Measurements from ENCODE around the gene NRDC.
"Not testable (repeated sequence)": the region's sequence is repeated elsewhere in the genome, so short reads cannot be mapped to it uniquely, and the experiment has no call there.

Gene NRDC

DNA sequence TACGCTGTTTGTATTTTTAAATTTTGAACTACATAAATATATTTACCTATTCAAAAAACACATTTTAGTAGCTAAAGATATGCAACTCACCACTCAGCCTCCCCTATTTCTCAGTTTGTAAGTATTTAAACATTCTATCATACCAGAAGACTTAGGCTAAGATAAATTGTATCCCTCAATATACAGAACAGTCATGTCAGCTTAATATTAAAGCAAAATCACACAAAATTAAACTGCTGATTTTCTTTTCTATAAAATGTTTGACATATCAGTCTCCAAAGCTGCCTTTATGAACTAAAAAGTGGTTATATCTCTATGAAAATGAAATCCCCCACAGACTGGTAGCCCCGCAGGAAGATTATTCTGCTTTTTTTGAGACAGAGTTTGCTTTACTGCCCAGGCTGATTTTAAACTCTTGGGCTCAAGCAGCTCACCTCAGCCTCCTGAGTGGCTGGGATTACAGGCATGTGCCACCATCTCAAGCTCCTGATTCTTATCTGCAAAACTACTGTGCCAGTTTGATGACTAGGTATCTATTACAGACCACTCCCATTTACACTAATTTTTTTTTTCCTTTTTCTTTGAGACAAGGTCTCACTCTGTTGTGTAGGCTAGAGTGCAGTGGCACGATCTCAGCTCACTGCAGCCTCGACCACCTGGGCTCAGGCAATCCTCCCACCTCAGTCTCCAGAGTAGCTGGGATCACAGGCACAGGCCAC is 37.6 kb downstream of the NRDC start:
- DNase-seq: no peak

DNA sequence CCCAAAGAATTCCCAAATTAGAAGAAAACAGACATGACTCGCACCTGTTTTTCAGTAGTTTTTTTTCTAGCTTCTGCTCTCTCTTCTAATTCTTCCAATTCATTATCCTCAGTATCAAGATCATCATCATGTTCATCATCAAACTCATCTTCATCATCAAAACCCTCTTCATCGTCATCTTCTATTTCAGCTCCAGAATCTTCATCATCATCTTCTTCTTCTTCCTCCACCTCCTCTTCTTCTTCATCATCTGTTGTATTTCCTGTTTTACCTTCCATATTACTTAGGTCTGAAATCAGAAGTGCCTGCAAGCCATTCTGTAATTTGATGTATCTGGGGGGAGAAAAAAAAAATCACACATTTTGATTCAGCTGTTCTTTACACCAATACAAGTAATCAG is 38.3 kb downstream of the NRDC start:
- no peak for DNase-seq

DNA sequence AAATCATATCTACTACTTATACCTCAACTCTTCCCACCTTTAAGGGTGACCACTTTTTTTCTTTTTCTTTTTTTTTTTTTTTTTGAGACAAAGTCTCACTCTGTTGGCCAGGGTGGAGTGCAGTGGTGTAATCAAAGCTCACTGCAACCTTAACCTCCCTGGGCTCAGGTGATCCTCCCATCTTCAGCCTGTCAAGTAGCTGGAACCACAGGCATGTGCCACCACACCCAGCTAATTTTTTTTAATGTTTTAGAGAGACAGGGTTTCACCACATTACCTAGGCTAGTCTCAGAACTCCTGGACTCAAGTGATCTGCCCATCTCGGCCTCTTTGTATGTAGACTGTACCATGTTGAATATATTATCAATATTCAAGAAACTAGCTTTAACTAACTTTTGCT is 39.4 kb downstream of the NRDC start:
- DNase-seq: no peak

DNA sequence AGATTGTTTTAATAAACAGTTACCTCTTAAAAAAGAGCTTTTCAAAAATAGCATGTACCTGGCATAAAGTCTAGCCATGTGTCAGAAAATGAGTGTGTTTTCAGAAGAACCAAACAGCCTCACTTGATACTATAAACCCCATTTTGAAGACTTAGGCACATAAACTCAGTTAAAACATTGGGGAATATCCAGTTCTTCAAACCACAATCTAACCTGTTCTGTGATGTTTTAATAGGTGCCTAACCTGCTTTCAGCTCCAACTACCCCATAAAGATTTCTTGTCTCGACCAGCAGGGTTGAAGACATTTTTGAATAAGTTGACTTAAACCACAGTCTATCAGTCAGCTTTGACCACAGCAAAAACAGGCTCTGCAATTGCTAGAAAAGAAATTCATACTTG is 41.3 kb downstream of the NRDC start:
- DNase-seq: no peak

DNA sequence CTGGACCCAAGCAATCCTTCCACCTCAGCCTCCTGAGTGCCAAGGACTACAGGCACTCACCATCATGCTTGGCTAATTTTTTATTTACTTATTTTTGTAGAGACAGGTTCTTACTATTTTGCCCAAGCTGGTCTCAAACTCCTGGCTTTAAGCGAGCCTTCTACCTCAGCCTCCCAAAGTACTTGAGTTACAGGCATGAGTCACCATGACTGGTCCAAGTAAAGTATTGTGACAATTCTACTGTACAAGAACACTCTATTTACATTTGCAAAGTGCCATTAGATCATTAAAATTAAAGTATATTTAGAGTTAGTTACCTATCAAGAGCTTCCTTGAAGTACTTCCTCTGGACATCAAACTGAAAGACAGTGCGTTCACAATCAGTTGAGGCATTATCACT is 44.8 kb downstream of the NRDC start:
- DNase-seq: no peak

DNA sequence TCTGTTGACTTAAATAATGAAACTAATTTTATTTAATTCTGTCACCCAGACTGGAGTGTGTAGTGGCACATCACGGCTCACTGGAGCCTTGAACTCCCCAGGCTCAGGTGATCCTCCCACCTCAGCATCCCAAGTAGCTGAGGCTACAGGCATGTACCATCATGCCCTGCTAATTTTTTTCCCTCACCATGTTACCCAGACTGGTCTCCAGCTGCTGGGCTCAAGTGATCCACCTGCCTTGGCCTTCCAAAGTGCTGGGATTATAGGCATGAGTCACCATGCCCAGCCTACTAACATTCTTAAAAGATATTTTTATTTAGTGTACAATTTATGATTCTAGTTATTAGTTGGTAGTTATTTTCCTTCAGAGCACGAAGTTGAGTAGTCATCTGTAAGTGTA is 49.5 kb downstream of the NRDC start:
- DNase-seq: no peak

DNA sequence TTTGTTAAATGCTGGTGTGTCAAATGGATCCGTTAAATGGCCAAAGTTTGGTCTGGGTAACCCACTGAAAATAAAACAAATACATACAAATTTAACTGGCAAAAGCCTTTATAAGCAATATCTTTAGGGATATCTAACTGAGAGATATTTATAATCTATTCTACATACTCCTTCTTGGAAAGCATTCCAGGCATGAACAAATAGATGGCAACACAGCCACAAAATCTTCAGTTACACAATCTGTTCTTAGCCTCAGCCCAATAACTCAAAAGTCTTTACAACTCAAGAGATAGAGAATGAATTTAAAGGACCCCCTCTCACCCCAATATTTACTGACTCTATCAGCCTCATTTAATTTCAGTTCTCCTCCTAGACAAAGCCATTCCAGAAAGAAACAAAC is 58.7 kb downstream of the NRDC start:
- no peak for DNase-seq

DNA sequence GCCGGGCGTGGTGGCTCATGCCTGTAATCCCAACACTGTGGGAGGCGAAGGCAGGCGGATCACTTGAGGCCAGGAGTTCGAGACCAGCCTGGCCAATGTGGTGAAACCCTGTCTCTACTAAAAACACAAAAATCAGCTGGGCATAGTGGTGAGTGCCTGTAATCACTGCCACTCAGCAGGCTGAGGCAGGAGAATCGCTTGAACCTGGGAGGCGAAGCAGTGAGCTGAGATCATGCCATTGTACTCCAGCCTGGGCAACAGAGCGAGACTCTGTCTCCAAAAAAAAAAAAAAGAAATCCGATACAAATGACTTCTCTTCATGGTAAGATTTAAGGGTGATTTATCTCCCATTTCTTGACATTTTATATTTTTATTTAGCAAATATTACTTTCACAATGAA is 59.5 kb downstream of the NRDC start:
- DNase-seq: not testable (repeated sequence)

DNA sequence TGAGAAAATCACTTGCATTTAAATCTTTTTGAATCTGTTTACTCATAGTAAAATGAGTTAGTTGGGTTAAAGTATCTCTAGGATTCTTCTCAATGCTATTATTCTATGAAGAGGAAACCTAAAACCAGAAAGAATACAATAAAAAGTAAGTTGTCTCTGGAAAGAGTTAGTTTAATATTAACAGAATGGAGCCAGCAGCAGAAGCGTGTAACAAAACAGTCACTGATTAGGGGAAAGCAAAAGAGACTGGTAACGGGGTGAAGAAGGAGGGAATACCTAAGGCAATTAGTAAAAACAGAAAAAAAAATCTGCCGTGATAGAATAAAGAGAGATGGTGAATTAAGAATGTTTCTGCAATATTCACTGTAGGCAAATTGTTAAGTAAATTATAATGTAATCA is 60.0 kb downstream of the NRDC start:
- no peak for DNase-seq

DNA sequence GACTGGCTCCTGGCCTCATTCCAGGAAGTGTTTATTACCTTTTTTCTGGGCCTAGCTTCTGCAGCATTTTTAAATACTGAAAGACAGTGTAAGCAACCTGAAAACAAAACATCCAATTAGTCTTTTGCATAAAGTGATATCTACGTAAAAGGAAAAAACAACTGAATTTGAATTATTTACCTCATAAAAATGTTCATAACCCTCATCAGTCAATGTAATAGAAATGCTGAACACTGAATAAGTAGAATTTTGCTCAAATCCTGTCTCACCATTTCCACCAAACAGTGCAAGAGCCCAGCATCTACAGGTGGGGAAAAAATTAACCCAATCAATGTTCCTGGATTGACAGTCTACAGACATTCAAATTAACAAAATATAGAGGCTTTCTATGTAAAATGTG is 64.0 kb downstream of the NRDC start:
- DNase-seq: no peak

DNA sequence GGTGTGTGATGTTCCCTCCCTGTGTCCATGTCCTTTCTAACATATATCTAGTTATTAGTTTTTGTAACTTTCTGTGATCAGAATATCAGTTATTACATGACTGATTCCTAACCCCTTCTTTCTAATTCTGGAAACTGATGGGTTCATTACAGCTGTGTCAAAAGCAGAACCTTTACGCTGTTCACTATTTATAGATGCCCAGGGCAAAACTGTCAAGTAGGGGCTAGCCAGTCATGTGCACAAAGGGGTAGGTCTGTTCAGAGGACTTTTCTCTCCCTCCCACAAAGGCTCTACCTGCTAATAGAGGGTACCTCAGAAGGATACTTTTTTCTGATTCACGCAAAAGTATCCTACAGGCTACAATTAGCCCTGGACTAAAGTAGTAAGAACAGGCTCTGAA is 79.2 kb downstream of the NRDC start:
- DNase-seq: no peak

DNA sequence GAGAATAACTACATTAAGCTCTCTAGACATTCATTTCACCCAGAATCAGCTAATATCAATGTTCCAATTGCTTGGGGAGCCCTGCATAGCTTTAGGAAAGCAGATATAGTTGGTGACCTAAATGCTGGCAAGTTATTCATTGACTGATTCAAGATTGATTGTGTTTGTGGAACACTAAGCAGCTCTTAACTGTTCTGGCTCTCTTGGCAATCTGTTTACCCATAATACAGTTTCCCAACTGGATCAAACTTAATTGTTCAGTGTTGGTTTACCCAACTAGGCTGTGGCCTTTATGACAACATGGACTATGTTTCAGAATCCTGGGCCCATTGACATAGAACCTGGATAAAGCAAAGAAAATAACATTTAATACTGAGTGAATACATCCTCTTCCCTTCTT is 83.7 kb downstream of the NRDC start:
- no peak for DNase-seq

DNA sequence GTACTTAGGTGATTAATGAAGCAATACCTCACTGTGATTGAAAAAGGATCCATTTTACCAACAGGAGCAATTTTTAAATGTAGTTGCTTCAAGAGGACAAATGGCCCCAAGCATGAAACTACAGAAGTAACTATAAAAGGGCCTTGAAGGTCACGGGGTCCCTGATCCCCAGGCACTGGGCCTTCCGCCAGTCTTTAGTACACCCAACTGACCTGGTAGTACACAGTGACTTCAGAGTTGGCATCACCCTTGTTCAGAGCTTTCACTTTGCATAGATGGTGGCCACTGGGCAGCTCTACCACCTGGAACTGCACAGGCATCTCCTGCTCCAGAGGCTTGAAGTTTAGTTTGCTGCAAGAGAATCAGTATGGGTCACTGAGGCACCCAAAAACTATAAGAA is 84.3 kb downstream of the NRDC start:
- DNase-seq: no peak

DNA sequence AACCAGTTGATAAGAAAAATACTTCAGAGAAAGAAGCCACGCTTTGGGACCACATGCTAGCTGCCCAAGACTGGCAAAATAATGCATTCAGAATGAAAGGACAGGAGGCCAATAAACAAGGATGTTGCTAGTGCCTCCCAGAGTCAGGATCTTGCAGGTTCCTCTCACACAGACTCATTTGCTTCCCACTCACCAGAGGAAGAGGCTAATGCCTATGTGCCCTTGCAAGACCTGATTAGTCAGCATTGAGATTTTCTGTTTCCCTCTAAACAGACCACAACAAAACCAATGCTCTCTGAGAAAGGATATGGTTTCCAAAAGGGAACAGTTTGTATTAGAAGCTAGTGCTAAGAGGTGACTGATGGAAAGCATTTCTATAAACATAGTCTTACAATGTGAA is 85.7 kb downstream of the NRDC start:
- no peak for DNase-seq

DNA sequence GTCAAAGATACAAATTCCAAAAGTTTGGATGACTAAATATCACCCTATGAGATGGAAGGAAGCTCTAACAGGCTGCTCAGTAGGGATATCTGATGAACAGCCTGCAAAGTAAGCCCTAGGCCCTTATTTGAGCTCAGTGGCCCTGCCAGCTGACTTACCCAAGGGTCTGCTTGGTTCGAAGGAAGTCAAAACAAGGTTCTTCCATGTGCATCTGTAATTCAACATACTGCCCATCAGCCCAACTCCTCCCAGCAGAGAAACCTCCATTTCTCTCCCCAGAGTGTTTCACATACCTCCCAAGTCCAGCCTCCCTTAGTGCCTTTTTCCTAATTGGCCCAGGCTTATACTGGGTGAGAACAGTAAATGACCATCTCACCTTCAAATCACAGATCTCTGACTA is 86.6 kb downstream of the NRDC start:
- DNase-seq: no peak

DNA sequence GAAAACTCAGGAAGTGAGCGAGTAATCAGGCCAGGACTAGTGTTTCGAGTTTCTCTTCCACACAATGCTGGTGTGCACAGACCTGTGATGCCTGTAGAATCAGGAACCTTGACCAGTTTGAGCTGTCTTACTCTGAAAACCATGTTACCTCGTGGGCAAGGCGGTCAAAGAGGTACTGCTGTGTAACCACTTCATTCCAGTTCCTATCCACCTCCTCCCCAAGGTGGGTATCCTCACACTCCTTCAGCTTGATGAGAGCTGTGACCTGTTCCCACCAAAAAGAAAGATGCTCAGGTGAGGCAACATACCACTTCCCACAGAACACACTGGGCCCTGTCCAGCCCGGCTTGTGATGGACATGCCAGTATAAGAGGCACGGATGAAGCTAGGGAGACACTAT is 88.1 kb downstream of the NRDC start:
- DNase-seq: no peak

DNA sequence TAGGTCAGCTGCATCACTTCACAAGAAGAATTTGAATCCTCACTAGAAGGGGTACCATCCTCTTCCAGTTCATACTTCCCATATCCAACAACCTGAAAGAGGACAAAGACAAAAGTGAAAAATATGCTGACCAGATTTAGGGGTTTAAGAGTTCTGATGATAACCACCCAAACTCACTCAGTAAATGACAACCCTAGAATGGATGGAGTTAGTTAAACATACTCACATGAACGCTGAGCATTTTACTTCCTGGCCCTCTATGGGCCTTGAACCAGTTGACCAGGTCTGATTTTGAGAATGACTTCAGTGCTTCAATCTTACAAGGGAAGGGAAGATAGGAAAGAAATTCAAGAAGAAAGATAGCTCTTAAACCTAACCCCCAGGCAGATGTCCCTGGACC is 89.2 kb downstream of the NRDC start:
- no peak for DNase-seq

DNA sequence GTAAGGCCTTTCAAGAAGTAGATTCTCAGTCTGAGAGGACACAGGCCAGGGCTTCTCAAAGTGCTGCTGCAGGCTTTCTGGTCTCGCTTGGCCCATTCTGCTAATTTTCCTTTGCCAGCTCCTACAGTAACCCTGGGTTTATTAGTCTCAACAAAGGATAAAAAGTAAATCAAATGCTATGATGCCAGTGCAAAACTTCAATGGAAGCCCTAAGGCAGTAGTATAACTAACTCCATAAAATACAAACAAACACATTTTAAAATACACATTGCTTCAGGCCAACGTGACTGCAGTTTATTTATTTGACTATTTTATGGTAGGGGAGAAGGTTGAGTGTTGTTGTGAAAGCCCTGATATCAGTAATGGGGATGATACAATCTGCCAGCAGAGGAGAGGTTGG is 89.6 kb downstream of the NRDC start:
- no peak for DNase-seq

DNA sequence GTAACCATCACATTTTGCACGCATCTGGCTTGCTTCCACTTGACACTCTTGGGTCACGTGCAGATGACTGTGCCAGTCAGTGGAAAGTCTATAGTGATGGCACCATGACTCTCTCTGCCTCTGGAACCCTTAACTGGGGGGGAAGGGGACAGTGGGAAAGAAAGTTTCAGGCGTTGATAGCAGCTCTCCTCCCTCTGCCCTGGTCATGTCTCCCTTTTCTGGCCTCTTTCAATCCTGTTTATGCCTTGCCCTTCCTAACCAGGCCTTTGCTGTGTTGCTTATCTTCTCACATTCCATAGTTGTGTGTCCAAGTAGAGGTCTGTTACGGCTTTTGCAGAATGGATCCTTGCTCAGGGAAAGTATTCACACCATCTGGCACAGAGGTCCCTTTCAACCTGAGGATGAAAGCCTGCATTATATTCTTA is 93.5 kb downstream of the NRDC start:
- DNase-seq: no peak

DNA sequence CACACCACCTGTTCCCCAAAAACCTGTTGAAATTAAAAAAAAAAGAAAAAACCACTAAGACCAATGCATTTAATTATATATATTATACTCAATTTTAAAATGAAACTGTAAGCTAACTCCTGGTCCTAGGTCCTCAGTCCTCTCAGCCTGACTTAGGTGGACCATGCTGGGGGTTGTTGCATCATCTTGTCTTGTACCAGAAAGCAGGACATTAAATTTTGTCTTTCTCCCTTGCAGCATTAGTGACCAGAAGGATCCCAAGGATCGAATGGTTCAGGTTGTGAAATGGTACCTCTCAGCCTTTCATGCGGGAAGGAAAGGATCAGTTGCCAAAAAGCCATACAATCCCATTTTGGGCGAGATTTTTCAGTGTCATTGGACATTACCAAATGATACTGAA is 97.6 kb downstream of the NRDC start:
- no peak for DNase-seq

DNA sequence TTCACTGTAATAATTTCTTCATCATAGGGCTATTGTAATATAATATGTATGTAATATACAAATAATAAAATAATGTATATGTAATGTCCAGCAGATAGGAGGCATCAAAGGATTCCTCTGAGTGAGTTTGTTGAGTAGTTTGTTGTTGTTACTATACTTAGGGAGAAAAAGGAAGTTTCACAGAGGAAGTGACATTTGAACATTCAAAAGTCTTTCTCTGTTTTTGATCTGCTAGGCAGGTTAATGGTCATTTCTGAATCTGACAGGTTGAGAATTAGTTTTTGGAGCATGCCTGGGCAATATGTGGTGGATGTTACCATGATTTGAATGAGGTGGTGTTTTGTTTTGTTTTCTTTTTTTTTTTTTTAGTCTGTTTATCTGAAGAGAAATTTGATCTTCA is 102.1 kb downstream of the NRDC start:
- DNase-seq: no peak

DNA sequence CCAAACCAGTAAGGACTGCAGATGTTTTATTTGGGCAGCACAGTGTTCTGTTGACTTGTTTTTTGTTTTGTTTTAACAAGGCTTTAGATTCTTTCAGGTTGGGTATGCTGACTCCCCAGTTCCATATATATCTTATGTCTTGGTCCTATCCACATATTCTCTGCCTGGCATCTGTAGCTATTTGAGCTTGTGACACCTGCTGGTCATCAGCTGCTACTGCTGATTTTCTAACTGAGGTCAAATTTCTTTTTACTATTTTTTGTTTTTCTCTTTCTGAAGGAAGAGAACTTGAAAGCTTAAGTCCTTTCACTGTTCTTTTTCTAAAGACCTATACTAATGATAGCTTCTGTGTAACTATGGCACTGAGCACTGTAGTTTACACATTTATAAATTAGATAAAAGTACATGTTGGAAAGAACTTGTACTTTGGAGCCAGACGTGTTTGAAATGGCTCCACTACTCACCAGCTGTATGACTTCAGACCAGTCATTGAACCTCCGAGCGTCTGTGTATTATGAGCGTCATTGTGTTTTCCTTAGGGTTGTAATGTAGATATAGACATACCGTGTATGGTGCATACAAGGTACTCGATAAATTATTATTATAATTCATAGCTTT is 109.4 kb downstream of the NRDC start:
- no peak for DNase-seq

DNA sequence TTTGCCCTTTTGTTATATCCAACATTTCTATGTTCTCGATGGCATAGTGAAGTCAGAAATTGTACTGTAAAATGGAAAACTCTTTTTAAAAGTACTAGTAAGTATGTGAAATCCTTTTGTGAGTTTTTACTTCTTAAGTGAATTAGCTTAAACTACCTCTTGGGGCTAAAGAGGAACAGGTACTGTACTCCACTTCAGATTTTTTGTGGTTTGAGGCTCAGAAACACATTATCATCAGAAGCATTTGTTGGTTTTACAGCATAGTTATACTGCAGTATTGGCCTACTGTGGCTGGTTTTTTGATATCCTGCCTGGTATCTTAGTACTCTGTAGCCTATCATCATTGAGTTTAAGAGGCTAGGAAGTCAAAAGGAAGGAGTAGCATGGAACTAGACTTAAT is 117.2 kb downstream of the NRDC start:
- DNase-seq: no peak

DNA sequence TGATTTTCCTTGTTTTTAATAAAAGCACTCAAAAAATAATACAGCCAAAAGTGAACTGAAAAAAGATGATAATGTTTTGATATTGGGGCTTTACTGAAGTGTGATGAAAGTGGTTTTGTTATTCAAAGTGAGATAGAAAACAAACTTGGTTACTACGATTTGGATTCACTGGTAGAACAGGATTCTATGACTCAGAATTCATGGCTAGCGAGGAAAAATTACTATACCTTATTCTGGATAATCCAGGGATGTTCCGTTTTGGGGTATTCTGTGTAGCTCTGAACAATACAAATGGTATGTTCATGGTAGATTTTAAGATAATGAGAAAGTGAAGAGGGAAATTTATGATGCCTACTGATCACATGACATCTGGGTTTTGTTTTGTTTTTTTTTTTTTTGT is 117.7 kb downstream of the NRDC start:
- no peak for DNase-seq

DNA sequence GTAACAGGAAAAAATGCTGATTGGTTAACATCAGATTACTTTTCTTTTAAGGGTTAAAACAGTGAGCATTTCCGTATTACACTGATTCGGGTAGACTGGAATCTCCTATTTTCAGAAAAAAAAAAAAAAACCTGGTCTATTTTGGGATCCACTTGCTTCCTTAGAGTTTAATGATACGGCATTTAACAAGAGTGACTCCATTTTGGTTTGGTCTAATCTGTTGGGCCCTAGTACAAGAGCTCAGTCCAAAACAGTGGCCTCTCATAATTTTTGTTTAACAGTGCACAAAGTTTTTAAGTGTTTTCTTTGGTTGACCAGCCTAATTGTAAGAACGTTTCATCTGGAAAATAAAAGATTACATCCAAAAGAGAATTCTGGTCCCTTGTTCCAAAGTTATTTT is 120.2 kb downstream of the NRDC start:
- no peak for DNase-seq
